OCI-LY1 (cell line): Measurements from ENCODE around the gene CPXM2.

Source experiments
- H2AFZ ChIP-seq: fragments of 200-600 bp; sonication (generic), shearing (Covaris generic); 2 replicates; pipeline ENCODE4 v1.6.0; 2014; ENCODE audit warnings: antibody characterized with exemption, mild to moderate bottlenecking, low read length
- H3F3A ChIP-seq: fragments of 200-600 bp; sonication (generic), shearing (Covaris generic); 2 replicates; pipeline ENCODE4 v1.6.0; 2014; ENCODE audit warnings: mild to moderate bottlenecking, antibody characterized with exemption, low read length, moderate library complexity; ENCODE audit not compliant: insufficient read depth
- H3K27ac ChIP-seq: fragments of 200-600 bp; sonication (generic); 2 replicates; pipeline ENCODE4 v1.5.1; 2014; ENCODE audit warnings: low read length, mixed run types, mild to moderate bottlenecking, low read depth; ENCODE audit not compliant: poor library complexity, severe bottlenecking
- H3K27me3 ChIP-seq: fragments of 200-600 bp; sonication (generic); 2 replicates; pipeline ENCODE4 v1.6.0; 2014; ENCODE audit warnings: antibody characterized with exemption, mild to moderate bottlenecking, low read length, moderate library complexity; ENCODE audit not compliant: insufficient read depth
- H3K36me3 ChIP-seq: fragments of 200-600 bp; sonication (generic); 2 replicates; pipeline ENCODE4 v1.6.1; 2014; ENCODE audit warnings: mild to moderate bottlenecking, antibody characterized with exemption, low read length, moderate library complexity, mixed read lengths; ENCODE audit not compliant: insufficient read depth
- H3K4me1 ChIP-seq: fragments of 200-600 bp; sonication (generic); 2 replicates; pipeline ENCODE4 v1.5.1; 2014; ENCODE audit warnings: mild to moderate bottlenecking, low read length, moderate library complexity; ENCODE audit not compliant: insufficient read depth, severe bottlenecking
- H3K4me2 ChIP-seq: fragments of 200-600 bp; sonication (generic), shearing (Covaris generic); 2 replicates; pipeline ENCODE4 v1.6.1; 2014; ENCODE audit warnings: low read length
- H3K4me3 ChIP-seq: fragments of 200-600 bp; sonication (generic); 2 replicates; pipeline ENCODE4 v1.5.1; 2014; ENCODE audit warnings: low read length, low read depth, mild to moderate bottlenecking, mixed read lengths; ENCODE audit not compliant: poor library complexity, severe bottlenecking
- H3K79me2 ChIP-seq: fragments of 200-600 bp; shearing (Covaris generic); 2 replicates; pipeline ENCODE4 v1.6.1; 2016; ENCODE audit warnings: mixed run types, low read length, mixed read lengths; ENCODE audit not compliant: insufficient read depth
- H3K9ac ChIP-seq: fragments of 200-600 bp; sonication (generic), shearing (Covaris generic); 2 replicates; pipeline ENCODE4 v1.6.1; 2014; ENCODE audit warnings: mild to moderate bottlenecking, low read length, mixed read lengths
- H3K9me2 ChIP-seq: fragments of 200-600 bp; sonication (generic), shearing (Covaris generic); 2 replicates; pipeline ENCODE4 v1.6.1; 2014; ENCODE audit warnings: low read depth, mild to moderate bottlenecking, low read length, mixed read lengths
- H3K9me3 ChIP-seq: fragments of 200-600 bp; shearing (Covaris generic); 2 replicates; pipeline ENCODE4 v1.6.1; 2014; ENCODE audit warnings: low read length, mixed read lengths
- H4K20me1 ChIP-seq: fragments of 200-600 bp; sonication (generic), shearing (Covaris generic); 2 replicates; pipeline ENCODE4 v1.6.0; 2016; ENCODE audit warnings: mild to moderate bottlenecking, low read length; ENCODE audit not compliant: insufficient read depth
- CTCF ChIP-seq: fragments of 200-600 bp; sonication (generic), shearing (Covaris generic); IDR thresholded peaks from 2 replicates; pipeline ENCODE4 v1.5.1; 2017; ENCODE audit warnings: mild to moderate bottlenecking, antibody characterized with exemption, low read length, moderate library complexity, mixed read lengths
- EZH2 ChIP-seq: fragments of 200-600 bp; sonication (generic), shearing (Covaris generic); IDR thresholded peaks from 2 replicates; pipeline ENCODE4 v1.8.0; 2017; ENCODE audit warnings: borderline replicate concordance, mixed run types, mild to moderate bottlenecking, antibody characterized with exemption, low read length, moderate library complexity, mixed read lengths

CPXM2 gene

GRCh38 chr10:123930340-123931001, 38.9 kb upstream of the CPXM2 start:
- H3K9ac ChIP-seq = no peak overlapping the region
- H3F3A ChIP-seq = no peaks in the 10 kb centered on the region
- H3K27ac ChIP-seq = no peak overlapping the region
- H3K4me1 ChIP-seq = no peaks in the 10 kb centered on the region
- H3K79me2 ChIP-seq = no peaks in the 10 kb centered on the region
- H3K4me3 ChIP-seq = no peak overlapping the region
- no peaks in the 10 kb centered on the region for H3K9me2 ChIP-seq
- no peaks in the 10 kb centered on the region for H4K20me1 ChIP-seq
- no peak overlapping the region for H3K4me2 ChIP-seq
- H3K9me3 ChIP-seq = no peaks in the 10 kb centered on the region
- H3K36me3 ChIP-seq = no peaks in the 10 kb centered on the region
- TF ChIP-seq EZH2 = no peak
- no peak for TF ChIP-seq CTCF
- no peak overlapping the region for H2AFZ ChIP-seq
- no peaks in the 10 kb centered on the region for H3K27me3 ChIP-seq

- no peak for TF ChIP-seq EZH2
- TF ChIP-seq CTCF = no peak
- Histone ChIP-seq H3K27me3 (no peaks in the 10 kb centered on the region), H3K9me3 (no peaks in the 10 kb centered on the region), H3K4me1 (no peaks in the 10 kb centered on the region), H3K9ac (no peak overlapping the region), H3F3A (no peaks in the 10 kb centered on the region), H3K27ac (no peak overlapping the region), H3K79me2 (no peaks in the 10 kb centered on the region), H3K36me3 (no peaks in the 10 kb centered on the region), H2AFZ (no peak overlapping the region), H3K4me2 (no peak overlapping the region), H3K9me2 (no peaks in the 10 kb centered on the region), H3K4me3 (no peak overlapping the region), H4K20me1 (no peaks in the 10 kb centered on the region)
Observed at GRCh38 chr10:123929791-123930190, 38.2 kb upstream of the CPXM2 start.

GRCh38 chr10:123928427-123928826, 36.8 kb upstream of the CPXM2 start:
- TF ChIP-seq CTCF (no peak), EZH2 (no peak)

More at GRCh38 chr10:123928427-123928826, 36.8 kb upstream of the CPXM2 start:
- Histone ChIP-seq H3K9me3 (no peaks in the 10 kb centered on the region), H3K27ac (no peak overlapping the region), H3K9ac (no peak overlapping the region), H3K9me2 (no peaks in the 10 kb centered on the region), H3K36me3 (no peaks in the 10 kb centered on the region), H3K4me2 (no peak overlapping the region), H3K27me3 (no peaks in the 10 kb centered on the region), H3K79me2 (no peaks in the 10 kb centered on the region), H3F3A (no peaks in the 10 kb centered on the region), H2AFZ (no peak overlapping the region), H3K4me1 (no peaks in the 10 kb centered on the region), H4K20me1 (no peaks in the 10 kb centered on the region), H3K4me3 (no peak overlapping the region)
